ENCODE measurements around the gene OR10V1.
"Not testable (repeated sequence)": the region's sequence is repeated elsewhere in the genome, so short reads cannot be mapped to it uniquely, and the experiment has no call there.

OR10V1 gene

GRCh38 chr11:59692915-59693314, 20.7 kb downstream of the OR10V1 start:
- no peak for TF ChIP-seq SPI1 (IDR thresholded peaks at IDR 0.05; ENCODE audit: low read depth, low read length)
- no peak for TF ChIP-seq POLR2A (IDR thresholded peaks at IDR 0.05; ENCODE audit: low read depth, low read length)
- TF ChIP-seq PAX5 (IDR thresholded peaks at IDR 0.05; ENCODE audit: insufficient read depth, low read length, severe bottlenecking): no peak
- no peak for TF ChIP-seq POLR2AphosphoS5 (IDR thresholded peaks at IDR 0.05; ENCODE audit: low read depth, low read length)
- no peak for TF ChIP-seq POU2F2 (IDR thresholded peaks at IDR 0.05; ENCODE audit: low read depth, low read length)
- TF ChIP-seq TAF1 (IDR thresholded peaks at IDR 0.05; ENCODE audit: low read depth, low read length): no peak

GRCh38 chr11:59691156-59691555, 22.5 kb downstream of the OR10V1 start:
- DNase-seq (ENCODE audit: insufficient read length, low spot score) (no peak), FAIRE-seq (no peak)
- TF ChIP-seq POLR2A (IDR thresholded peaks at IDR 0.05; ENCODE audit: low read depth, low read length) (no peak), SPI1 (IDR thresholded peaks at IDR 0.05; ENCODE audit: low read depth, low read length) (no peak), POU2F2 (IDR thresholded peaks at IDR 0.05; ENCODE audit: low read depth, low read length) (no peak), PAX5 (IDR thresholded peaks at IDR 0.05; ENCODE audit: insufficient read depth, low read length, severe bottlenecking) (no peak), POLR2AphosphoS5 (IDR thresholded peaks at IDR 0.05; ENCODE audit: low read depth, low read length) (no peak), TAF1 (IDR thresholded peaks at IDR 0.05; ENCODE audit: low read depth, low read length) (no peak)

More at GRCh38 chr11:59692915-59693314, 20.7 kb downstream of the OR10V1 start:
- no peak for FAIRE-seq
- DNase-seq (ENCODE audit: insufficient read length, low spot score): no peak

- DNase-seq (ENCODE audit: insufficient read length, low spot score) (no peak), FAIRE-seq (no peak)
- TF ChIP-seq POLR2A (IDR thresholded peaks at IDR 0.05; ENCODE audit: low read depth, low read length): no peak
- no peak for TF ChIP-seq TAF1 (IDR thresholded peaks at IDR 0.05; ENCODE audit: low read depth, low read length)
- no peak for TF ChIP-seq SPI1 (IDR thresholded peaks at IDR 0.05; ENCODE audit: low read depth, low read length)
- no peak for TF ChIP-seq POLR2AphosphoS5 (IDR thresholded peaks at IDR 0.05; ENCODE audit: low read depth, low read length)
- TF ChIP-seq PAX5 (IDR thresholded peaks at IDR 0.05; ENCODE audit: insufficient read depth, low read length, severe bottlenecking): no peak
These were observed 24.6 kb downstream of the OR10V1 start for GRCh38 chr11:59689015-59689414.

GRCh38 chr11:59681260-59681725, 32.4 kb downstream of the OR10V1 start:
- not testable (repeated sequence) for FAIRE-seq; DNase-seq (ENCODE audit: insufficient read length, low spot score)

GRCh38 chr11:59680287-59681154, 33.1 kb downstream of the OR10V1 start:
- DNase-seq (ENCODE audit: insufficient read length, low spot score): peak; percentile 29
- TF ChIP-seq SPI1 (IDR thresholded peaks at IDR 0.05; ENCODE audit: low read depth, low read length) (no peak), POLR2A (IDR thresholded peaks at IDR 0.05; ENCODE audit: low read depth, low read length) (no peak), POLR2AphosphoS5 (IDR thresholded peaks at IDR 0.05; ENCODE audit: low read depth, low read length) (no peak)
- FAIRE-seq: peak; percentile 78

GRCh38 chr11:59679347-59679746, 34.3 kb downstream of the OR10V1 start:
- TF ChIP-seq POLR2A (IDR thresholded peaks at IDR 0.05; ENCODE audit: low read depth, low read length) (no peak), TAF1 (IDR thresholded peaks at IDR 0.05; ENCODE audit: low read depth, low read length) (no peak), SPI1 (IDR thresholded peaks at IDR 0.05; ENCODE audit: low read depth, low read length) (peak; percentile 73), POU2F2 (IDR thresholded peaks at IDR 0.05; ENCODE audit: low read depth, low read length) (no peak), POLR2AphosphoS5 (IDR thresholded peaks at IDR 0.05; ENCODE audit: low read depth, low read length) (no peak), PAX5 (IDR thresholded peaks at IDR 0.05; ENCODE audit: insufficient read depth, low read length, severe bottlenecking) (no peak)
- DNase-seq (ENCODE audit: insufficient read length, low spot score): no peak
- FAIRE-seq: no peak

- TF ChIP-seq POLR2AphosphoS5 (IDR thresholded peaks at IDR 0.05; ENCODE audit: low read depth, low read length) (no peak), PAX5 (IDR thresholded peaks at IDR 0.05; ENCODE audit: insufficient read depth, low read length, severe bottlenecking) (no peak), SPI1 (IDR thresholded peaks at IDR 0.05; ENCODE audit: low read depth, low read length) (no peak), TAF1 (IDR thresholded peaks at IDR 0.05; ENCODE audit: low read depth, low read length) (no peak)
- no peak for DNase-seq (ENCODE audit: insufficient read length, low spot score)
- no peak for FAIRE-seq
These were observed 34.9 kb downstream of the OR10V1 start for GRCh38 chr11:59678813-59679165.

GRCh38 chr11:59678118-59678812, 35.4 kb downstream of the OR10V1 start:
- FAIRE-seq (no peak), DNase-seq (ENCODE audit: insufficient read length, low spot score) (no peak)
- no peak for TF ChIP-seq TAF1 (IDR thresholded peaks at IDR 0.05; ENCODE audit: low read depth, low read length)
- no peak for TF ChIP-seq PAX5 (IDR thresholded peaks at IDR 0.05; ENCODE audit: insufficient read depth, low read length, severe bottlenecking)
- TF ChIP-seq POLR2A (IDR thresholded peaks at IDR 0.05; ENCODE audit: low read depth, low read length): no peak
- no peak for TF ChIP-seq POU2F2 (IDR thresholded peaks at IDR 0.05; ENCODE audit: low read depth, low read length)
- no peak for TF ChIP-seq SPI1 (IDR thresholded peaks at IDR 0.05; ENCODE audit: low read depth, low read length)
- TF ChIP-seq POLR2AphosphoS5 (IDR thresholded peaks at IDR 0.05; ENCODE audit: low read depth, low read length): no peak

GRCh38 chr11:59676205-59676604, 37.4 kb downstream of the OR10V1 start:
- TF ChIP-seq PAX5 (IDR thresholded peaks at IDR 0.05; ENCODE audit: insufficient read depth, low read length, severe bottlenecking) (no peak), SPI1 (IDR thresholded peaks at IDR 0.05; ENCODE audit: low read depth, low read length) (no peak), POLR2A (IDR thresholded peaks at IDR 0.05; ENCODE audit: low read depth, low read length) (no peak), TAF1 (IDR thresholded peaks at IDR 0.05; ENCODE audit: low read depth, low read length) (no peak), POLR2AphosphoS5 (IDR thresholded peaks at IDR 0.05; ENCODE audit: low read depth, low read length) (no peak), POU2F2 (IDR thresholded peaks at IDR 0.05; ENCODE audit: low read depth, low read length) (no peak)
- DNase-seq (ENCODE audit: insufficient read length, low spot score) (no peak), FAIRE-seq (no peak)

- DNase-seq (ENCODE audit: insufficient read length, low spot score) (no peak), FAIRE-seq (no peak)
- no peak for TF ChIP-seq TAF1 (IDR thresholded peaks at IDR 0.05; ENCODE audit: low read depth, low read length)
- TF ChIP-seq POLR2A (IDR thresholded peaks at IDR 0.05; ENCODE audit: low read depth, low read length): no peak
- no peak for TF ChIP-seq POLR2AphosphoS5 (IDR thresholded peaks at IDR 0.05; ENCODE audit: low read depth, low read length)
- no peak for TF ChIP-seq SPI1 (IDR thresholded peaks at IDR 0.05; ENCODE audit: low read depth, low read length)
- TF ChIP-seq POU2F2 (IDR thresholded peaks at IDR 0.05; ENCODE audit: low read depth, low read length): no peak
- no peak for TF ChIP-seq PAX5 (IDR thresholded peaks at IDR 0.05; ENCODE audit: insufficient read depth, low read length, severe bottlenecking)
These were observed 39.4 kb downstream of the OR10V1 start for GRCh38 chr11:59674291-59674690.

Data from GM12891 (cell line).